Adipocyte (in vitro differentiated cells): ENCODE results near the gene FXYD6.
"Not testable (repeated sequence)": the region's sequence is repeated elsewhere in the genome, so short reads cannot be mapped to it uniquely, and the experiment has no call there.

ENCODE experiments used
- DNase-seq: peaks from one replicate; pipeline ENCODE4 v3.0.0-alpha.2; 2015; ENCODE audit warnings: low read depth
- H3K27me3 ChIP-seq: replicated peaks from 2 replicates; pipeline ENCODE4 v1.7.0; 2013; ENCODE audit warnings: mild to moderate bottlenecking, low read length, moderate library complexity; ENCODE audit not compliant: control insufficient read depth, insufficient read depth
- H3K36me3 ChIP-seq: 2 replicates; pipeline ENCODE4 v1.7.0; 2013; ENCODE audit warnings: low read length, mild to moderate bottlenecking, moderate library complexity; ENCODE audit not compliant: control insufficient read depth, insufficient read depth, severe bottlenecking
- H3K4me1 ChIP-seq: 2 replicates; pipeline ENCODE4 v1.7.0; 2013; ENCODE audit warnings: mild to moderate bottlenecking, low read length, moderate library complexity; ENCODE audit not compliant: control insufficient read depth, insufficient read depth
- H3K4me3 ChIP-seq: 2 replicates; pipeline ENCODE4 v1.7.0; 2013; ENCODE audit warnings: mild to moderate bottlenecking, low read length, moderate library complexity
- H3K9ac ChIP-seq: 2 replicates; pipeline ENCODE4 v1.7.0; 2013; ENCODE audit warnings: mild to moderate bottlenecking, low read length, moderate library complexity
- H3K9me3 ChIP-seq: 2 replicates; pipeline ENCODE4 v1.7.0; 2013; ENCODE audit warnings: mild to moderate bottlenecking, low read length, moderate library complexity; ENCODE audit not compliant: control insufficient read depth

The FXYD6 gene

DNA sequence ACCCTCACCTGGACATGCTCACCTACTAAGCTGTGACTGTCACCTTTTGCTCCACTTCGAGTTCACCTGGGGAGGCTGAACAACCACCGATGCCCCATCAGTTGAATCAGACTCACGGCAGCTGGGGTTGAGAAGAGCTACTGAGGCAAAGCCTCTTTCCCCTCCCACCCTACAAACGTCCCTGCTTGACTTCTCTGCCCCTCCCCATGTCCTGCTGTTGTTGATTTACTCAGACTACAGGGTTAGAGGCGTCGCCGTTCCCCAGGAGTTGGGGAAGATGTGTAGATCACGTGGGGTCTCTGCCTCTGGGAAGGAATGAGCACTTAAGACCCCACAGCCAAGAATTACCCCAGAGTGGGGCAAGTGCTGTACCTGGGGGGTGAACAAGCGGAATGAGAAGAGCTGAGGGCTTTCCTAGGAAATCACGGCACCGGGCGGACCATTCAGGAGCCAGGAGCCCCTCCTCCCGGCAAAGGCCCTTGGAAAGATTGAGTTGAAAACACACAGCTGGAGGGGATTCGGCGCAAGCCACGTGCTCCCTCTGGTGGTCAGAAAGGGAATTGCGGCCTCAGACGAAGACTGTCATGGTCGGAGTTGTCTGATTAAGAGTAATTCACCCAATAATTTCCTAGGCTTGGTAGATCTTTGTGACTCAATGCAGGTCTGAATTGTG lies 59.0 kb downstream of the FXYD6 start:
- no peak overlapping the region for H3K9ac ChIP-seq
- peaks cover 10% of the 10 kb centered on the region for H3K4me1 ChIP-seq
- H3K27me3 ChIP-seq, result peaks cover 4% of the 10 kb centered on the region
- no peak overlapping the region for H3K4me3 ChIP-seq
- H3K9me3 ChIP-seq, result no peaks in the 10 kb centered on the region
- no peaks in the 10 kb centered on the region for H3K36me3 ChIP-seq
- peak; percentile 85 for DNase-seq

DNA sequence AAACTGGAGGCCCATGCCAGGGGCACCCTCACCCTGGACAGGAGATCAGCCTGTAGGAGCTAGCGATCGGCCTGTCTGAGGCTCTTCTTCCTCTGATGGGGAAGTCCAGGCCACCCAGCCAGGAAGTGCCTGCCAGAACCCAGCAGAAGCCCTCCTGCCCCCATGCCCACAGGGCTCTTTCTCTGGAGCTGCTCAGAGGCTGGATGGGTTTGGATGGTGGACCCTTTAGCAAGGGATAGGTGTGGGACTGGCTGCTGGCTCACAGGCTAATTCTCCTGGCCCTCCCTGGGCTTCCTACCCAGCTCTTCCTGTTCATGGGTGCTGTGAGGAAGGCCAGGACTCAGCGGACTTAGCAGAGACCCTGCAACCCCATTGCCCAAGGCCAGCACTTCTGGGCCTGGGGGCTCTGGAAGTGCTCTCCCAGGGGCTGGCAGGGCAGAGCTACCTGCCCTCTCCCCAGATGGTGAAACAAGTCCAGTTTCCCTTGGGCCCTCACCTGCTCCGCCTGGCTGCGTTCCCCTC lies 59.6 kb downstream of the FXYD6 start:
- H3K9me3 ChIP-seq, result no peaks in the 10 kb centered on the region
- no peak overlapping the region for H3K4me3 ChIP-seq
- H3K36me3 ChIP-seq, result no peaks in the 10 kb centered on the region
- DNase-seq, result no peak
- no peaks in the 10 kb centered on the region for H3K27me3 ChIP-seq
- peaks cover 10% of the 10 kb centered on the region for H3K4me1 ChIP-seq
- H3K9ac ChIP-seq, result peak overlapping the region; percentile 27

DNA sequence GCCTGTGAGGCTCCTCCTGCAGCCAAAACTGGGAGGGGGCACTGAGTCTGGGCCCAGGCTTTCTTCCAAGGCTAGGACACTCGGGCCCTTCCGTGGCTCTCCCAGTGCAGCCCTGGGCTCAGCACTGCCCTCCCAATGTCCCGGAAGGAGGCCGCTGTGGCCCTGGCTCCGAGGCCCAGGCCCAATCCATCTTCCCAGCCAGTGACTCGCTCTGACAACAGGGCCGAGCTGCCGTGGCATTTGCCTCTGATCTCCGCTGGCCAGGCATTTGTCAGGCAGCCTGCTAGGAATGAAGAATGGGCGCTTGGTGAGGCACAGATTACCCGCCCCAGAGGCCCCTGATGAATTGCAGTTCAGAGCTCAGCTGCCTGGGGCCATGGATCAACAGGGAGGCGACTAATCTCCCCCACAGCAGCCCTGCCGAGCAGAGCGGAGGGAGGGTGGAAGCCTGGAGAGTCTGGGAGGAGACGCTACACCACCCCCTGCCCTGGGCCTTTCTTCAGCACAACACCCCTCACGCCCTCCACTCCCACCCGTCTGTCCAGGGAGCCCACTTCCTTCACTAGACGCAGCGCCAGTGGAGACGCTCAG lies 60.2 kb downstream of the FXYD6 start:
- no peak overlapping the region for H3K4me3 ChIP-seq
- DNase-seq, result peak; percentile 37

GRCh38 chr11:117815262-117815803 lies 61.1 kb downstream of the FXYD6 start:
- Histone ChIP-seq H3K9ac (no peak overlapping the region), H3K4me3 (no peak overlapping the region), H3K9me3 (no peaks in the 10 kb centered on the region), H3K4me1 (peaks cover 10% of the 10 kb centered on the region), H3K36me3 (no peaks in the 10 kb centered on the region), H3K27me3 (no peaks in the 10 kb centered on the region)
- DNase-seq, result no peak

More for the DNA sequence above, 60.2 kb downstream of the FXYD6 start:
- H3K36me3 ChIP-seq, result no peaks in the 10 kb centered on the region
- H3K27me3 ChIP-seq, result no peaks in the 10 kb centered on the region
- H3K9me3 ChIP-seq, result no peaks in the 10 kb centered on the region
- H3K9ac ChIP-seq, result peak overlapping the region; percentile 27
- H3K4me1 ChIP-seq, result peaks cover 10% of the 10 kb centered on the region

GRCh38 chr11:117814766-117815261 lies 61.6 kb downstream of the FXYD6 start:
- Histone ChIP-seq H3K36me3 (no peaks in the 10 kb centered on the region), H3K4me3 (no peak overlapping the region), H3K9ac (no peak overlapping the region), H3K9me3 (no peaks in the 10 kb centered on the region), H3K4me1 (peaks cover 10% of the 10 kb centered on the region), H3K27me3 (no peaks in the 10 kb centered on the region)
- no peak for DNase-seq

DNA sequence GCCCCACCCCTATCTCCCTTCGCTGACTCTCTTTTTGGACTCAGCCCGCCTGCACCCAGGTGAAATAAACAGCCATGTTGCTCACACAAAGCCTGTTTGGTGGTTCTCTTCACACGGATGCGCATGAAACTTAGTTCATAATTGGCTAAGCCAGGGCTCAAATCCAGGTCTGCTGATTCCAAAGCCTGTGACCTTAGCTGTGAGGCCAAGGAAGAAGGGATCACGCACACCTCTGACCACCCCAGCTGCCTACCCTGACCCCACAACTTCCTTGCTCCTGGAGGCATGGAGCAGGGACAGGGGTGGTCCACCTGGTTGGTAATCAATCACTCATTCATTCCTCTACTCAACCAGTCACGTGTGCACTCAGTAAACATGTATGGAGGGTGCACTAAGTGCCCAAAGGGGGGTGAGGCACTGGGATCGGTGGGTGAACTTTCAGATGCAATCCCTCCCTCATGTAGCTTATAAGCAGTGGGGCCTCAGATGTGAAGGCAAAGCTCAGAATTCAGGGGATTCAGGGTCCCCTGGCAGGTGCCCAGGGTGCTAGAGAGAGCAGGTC lies 62.2 kb downstream of the FXYD6 start:
- no peaks in the 10 kb centered on the region for H3K27me3 ChIP-seq
- H3K4me3 ChIP-seq, result no peak overlapping the region
- peaks cover 16% of the 10 kb centered on the region for H3K4me1 ChIP-seq
- H3K9ac ChIP-seq, result no peak overlapping the region
- DNase-seq, result no peak
- no peaks in the 10 kb centered on the region for H3K36me3 ChIP-seq
- no peaks in the 10 kb centered on the region for H3K9me3 ChIP-seq

DNA sequence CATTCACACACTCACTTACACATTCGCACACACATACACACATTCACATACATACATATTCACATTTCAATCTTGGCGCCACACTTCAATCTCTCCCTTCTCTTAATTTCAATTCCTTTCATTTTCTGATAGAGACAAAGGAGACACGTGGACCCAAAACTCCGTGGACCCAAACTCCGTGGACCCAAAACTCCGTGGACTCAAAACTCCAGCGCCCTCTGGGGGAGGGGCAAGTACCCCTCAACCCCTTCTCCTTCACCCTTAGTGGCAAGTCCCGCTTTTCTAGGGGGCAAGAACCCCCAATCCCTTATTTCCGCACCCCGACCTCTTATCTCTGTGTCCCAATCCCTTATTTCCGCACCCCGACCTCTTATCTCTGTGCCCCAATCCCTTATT lies 66.4 kb downstream of the FXYD6 start:
- H3K36me3 ChIP-seq, H3K4me3 ChIP-seq, H3K9ac ChIP-seq, H3K9me3 ChIP-seq, DNase-seq: not testable (repeated sequence)
- Histone ChIP-seq H3K4me1 (peaks cover 15% of the 10 kb centered on the region), H3K27me3 (peaks cover 24% of the 10 kb centered on the region)

GRCh38 chr11:117809236-117810055 lies 67.0 kb downstream of the FXYD6 start:
- Histone ChIP-seq H3K9me3 (no peaks in the 10 kb centered on the region), H3K27me3 (peaks cover 24% of the 10 kb centered on the region), H3K9ac (no peak overlapping the region), H3K4me1 (peaks cover 15% of the 10 kb centered on the region), H3K36me3 (no peaks in the 10 kb centered on the region), H3K4me3 (peak overlapping the region; percentile 16)
- peak; percentile 24 for DNase-seq

DNA sequence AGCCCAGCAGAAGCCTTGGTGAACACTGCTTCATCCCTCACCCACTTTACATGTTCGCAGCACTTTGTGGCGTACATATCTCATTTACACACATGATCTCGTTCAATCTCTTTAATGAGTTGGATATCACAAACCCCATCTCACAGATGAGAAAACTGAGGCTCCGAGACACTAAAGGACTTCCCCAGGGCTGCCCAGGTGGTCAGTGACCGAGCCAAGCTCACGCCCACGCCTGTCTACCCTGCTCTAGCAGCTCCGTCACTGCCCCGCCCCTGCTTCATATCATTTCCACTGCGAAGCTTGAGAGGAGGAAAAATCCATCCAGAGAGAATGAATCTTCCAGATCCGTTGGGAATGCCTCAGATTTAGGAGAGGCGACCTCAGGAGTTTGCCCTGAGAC lies 67.7 kb downstream of the FXYD6 start:
- no peak for DNase-seq
- peaks cover 15% of the 10 kb centered on the region for H3K4me1 ChIP-seq
- peaks cover 24% of the 10 kb centered on the region for H3K27me3 ChIP-seq
- H3K4me3 ChIP-seq, result peak overlapping the region; percentile 16
- no peaks in the 10 kb centered on the region for H3K36me3 ChIP-seq
- H3K9ac ChIP-seq, result no peak overlapping the region
- no peaks in the 10 kb centered on the region for H3K9me3 ChIP-seq

- Histone ChIP-seq H3K36me3 (no peaks in the 10 kb centered on the region), H3K9me3 (no peaks in the 10 kb centered on the region), H3K9ac (no peak overlapping the region), H3K4me1 (peaks cover 15% of the 10 kb centered on the region), H3K4me3 (no peak overlapping the region), H3K27me3 (peaks cover 26% of the 10 kb centered on the region)
- DNase-seq, result peak; percentile 86
These were observed 68.8 kb downstream of the FXYD6 start for GRCh38 chr11:117807482-117808327.
